ENCODE data around the gene SULT6B1. TPM values are rescaled to one million over a fixed set of nuclear protein-coding genes. Genes with fewer than 3 reads are reported as not detected.
"Not testable (repeated sequence)": the region's sequence is repeated elsewhere in the genome, so short reads cannot be mapped to it uniquely, and the experiment has no call there.

SULT6B1 gene
- total RNA-seq, 4 donors from 2014 or later: not detected

DNA sequence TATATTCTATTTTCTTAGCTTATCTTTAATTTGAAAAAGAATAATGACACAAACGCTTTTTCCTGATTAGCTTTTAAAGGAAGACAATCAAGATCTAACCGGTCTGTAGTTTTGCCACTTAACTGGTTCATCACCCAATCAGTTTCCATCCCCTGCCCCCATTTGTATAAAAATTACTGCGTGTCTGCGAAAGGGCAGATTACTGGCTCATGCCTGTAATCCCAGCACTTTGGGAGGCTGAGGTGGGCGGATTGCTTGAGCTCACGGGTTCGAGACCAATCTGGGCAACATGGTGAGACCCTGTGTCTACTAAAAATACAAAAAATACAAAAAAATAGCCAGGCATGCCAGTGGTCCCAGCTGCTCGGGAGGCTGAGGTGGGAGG is 10.2 kb upstream of the SULT6B1 start:
- H3K9me3 ChIP-seq: peaks cover 0 to 2% (median 0%) of the 10 kb centered on the region in 3 donors
- peaks cover 0 to 30% (median 0%) of the 10 kb centered on the region in 3 donors for H3K4me1 ChIP-seq
- H3K27ac ChIP-seq: no peak overlapping the region
- ATAC-seq: no peak
- peaks cover 0 to 42% of the 10 kb centered on the region in 2 donors for H3K36me3 ChIP-seq
- 91 to 93% methylated on average over 5 to 8 of the region's 8 CpGs for WGBS, 2 donors (ENCODE audit: low coverage in 1 of 2)
- TF ChIP-seq, protein P1, sequence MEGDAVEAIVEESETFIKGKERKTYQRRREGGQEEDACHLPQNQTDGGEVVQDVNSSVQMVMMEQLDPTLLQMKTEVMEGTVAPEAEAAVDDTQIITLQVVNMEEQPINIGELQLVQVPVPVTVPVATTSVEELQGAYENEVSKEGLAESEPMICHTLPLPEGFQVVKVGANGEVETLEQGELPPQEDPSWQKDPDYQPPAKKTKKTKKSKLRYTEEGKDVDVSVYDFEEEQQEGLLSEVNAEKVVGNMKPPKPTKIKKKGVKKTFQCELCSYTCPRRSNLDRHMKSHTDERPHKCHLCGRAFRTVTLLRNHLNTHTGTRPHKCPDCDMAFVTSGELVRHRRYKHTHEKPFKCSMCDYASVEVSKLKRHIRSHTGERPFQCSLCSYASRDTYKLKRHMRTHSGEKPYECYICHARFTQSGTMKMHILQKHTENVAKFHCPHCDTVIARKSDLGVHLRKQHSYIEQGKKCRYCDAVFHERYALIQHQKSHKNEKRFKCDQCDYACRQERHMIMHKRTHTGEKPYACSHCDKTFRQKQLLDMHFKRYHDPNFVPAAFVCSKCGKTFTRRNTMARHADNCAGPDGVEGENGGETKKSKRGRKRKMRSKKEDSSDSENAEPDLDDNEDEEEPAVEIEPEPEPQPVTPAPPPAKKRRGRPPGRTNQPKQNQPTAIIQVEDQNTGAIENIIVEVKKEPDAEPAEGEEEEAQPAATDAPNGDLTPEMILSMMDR (IDR thresholded peaks at IDR 0.05): no peak
- TF ChIP-seq POLR2A (IDR thresholded peaks at IDR 0.05) (no peak), POLR2AphosphoS5 (IDR thresholded peaks at IDR 0.05) (no peak), EP300 (IDR thresholded peaks at IDR 0.05) (no peak)
- H3K4me3 ChIP-seq: no peak overlapping the region
- no peaks in the 10 kb centered on the region for H3K27me3 ChIP-seq

DNA sequence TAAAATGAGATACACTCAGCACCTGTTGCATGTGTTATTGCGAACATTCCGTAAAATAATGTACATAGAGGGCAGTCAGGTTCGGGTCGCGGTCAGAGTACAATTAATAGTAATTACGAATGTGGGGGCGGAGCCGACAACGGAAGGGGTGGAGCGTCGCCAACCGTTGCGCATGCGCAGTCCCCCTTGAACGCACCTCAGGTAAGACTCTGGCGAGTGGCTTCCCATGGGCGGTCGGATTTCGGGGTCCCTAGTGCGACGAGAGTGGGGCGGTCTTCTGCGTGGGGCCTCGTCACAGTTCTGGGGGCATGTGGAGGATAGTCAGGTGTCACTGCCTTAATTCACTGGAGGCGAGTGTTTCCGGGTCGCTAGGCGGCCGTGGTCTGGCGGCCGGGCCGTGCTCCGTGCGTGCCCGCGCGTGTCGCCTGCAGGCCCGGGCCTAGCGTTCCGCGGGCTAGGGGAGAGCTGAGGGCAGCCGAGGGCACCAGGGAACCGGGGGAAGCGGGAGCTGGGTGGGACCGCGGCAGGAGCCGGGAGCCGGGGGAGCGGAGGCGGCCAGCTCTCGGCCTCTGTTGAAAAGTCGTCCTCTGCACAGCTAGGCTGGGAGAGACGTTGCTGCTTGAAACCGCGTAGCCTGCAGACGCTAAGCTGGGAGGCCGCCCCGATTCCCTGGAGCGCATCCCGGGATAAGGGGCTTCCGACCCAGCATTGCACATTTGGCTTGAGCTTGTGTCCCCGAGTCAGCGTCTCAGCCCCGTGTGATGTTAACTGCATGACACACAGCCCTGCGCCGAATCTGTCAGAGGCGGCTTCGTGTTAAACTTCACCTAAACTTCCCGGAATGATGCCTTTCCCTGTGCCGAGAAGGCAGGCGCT is 8.1 kb upstream of the SULT6B1 start, which contains the start of gene CEBPZOS:
CEBPZOS (plus strand) TSS at position 177 of the 876 bp plus-strand sequence. CDS start 3,209 bp downstream, outside the sequence.
- peaks cover 0 to 21% of the 10 kb centered on the region in 2 donors for H3K36me3 ChIP-seq
- H3K27me3 ChIP-seq: no peaks in the 10 kb centered on the region
- H3K27ac ChIP-seq: peak within 1 kb of the TSS; percentile 57 to 95 (median 92)
- peak; percentile 92 for ATAC-seq
- TF ChIP-seq EP300 (IDR thresholded peaks at IDR 0.05) (no peak), POLR2A (IDR thresholded peaks at IDR 0.05) (peak; percentile 47 to 48), POLR2AphosphoS5 (IDR thresholded peaks at IDR 0.05) (peak; percentile 88)
- TF ChIP-seq, protein P1 (IDR thresholded peaks at IDR 0.05): peak in 3 of 4 experiments; percentile 4 to 19 (median 19)
- peaks cover 0 to 30% (median 0%) of the 10 kb centered on the region in 3 donors for H3K4me1 ChIP-seq
- no peaks in the 10 kb centered on the region for H3K9me3 ChIP-seq
- peak within 1 kb of the TSS; percentile 87 to 91 for H3K4me3 ChIP-seq
- 1 to 6% methylated on average over 15 to 21 of the region's 72 CpGs for WGBS, 2 donors (ENCODE audit: low coverage in 1 of 2)

DNA sequence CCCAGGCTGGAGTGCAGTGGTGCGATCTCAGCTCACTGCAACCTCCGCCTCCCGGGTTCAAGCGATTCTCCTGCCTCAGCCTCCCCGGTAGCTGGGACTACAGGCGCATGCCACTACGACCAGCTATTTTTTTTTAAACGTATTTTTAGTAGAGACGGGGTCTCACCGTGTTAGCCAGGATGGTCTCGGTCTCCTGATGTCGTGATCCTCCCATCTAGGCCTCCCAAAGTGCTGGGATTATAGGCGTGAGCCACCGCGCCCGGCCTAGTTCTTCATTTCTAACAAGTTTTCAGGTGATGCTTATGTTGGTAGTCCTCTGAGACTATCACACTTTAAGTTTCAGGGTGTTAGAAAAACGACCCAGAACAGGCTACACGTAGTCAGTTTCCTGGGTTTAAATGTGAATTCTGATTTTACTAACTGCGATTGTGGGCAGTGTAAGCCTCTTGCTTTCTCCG is 7.4 kb upstream of the SULT6B1 start:
- peaks cover 0 to 14% of the 10 kb centered on the region in 2 donors for H3K36me3 ChIP-seq
- ATAC-seq: peak; percentile 15
- H3K27me3 ChIP-seq, H3K9me3 ChIP-seq: not testable (repeated sequence)
- H3K4me1 ChIP-seq: peaks cover 0 to 30% (median 0%) of the 10 kb centered on the region in 3 donors
- H3K27ac ChIP-seq: peak overlapping the region; percentile 57 to 95 (median 92)
- H3K4me3 ChIP-seq: peak overlapping the region; percentile 87 to 91
- 40 to 72% methylated on average over 4 to 12 of the region's 20 CpGs for WGBS, 2 donors (ENCODE audit: low coverage in 1 of 2)

DNA sequence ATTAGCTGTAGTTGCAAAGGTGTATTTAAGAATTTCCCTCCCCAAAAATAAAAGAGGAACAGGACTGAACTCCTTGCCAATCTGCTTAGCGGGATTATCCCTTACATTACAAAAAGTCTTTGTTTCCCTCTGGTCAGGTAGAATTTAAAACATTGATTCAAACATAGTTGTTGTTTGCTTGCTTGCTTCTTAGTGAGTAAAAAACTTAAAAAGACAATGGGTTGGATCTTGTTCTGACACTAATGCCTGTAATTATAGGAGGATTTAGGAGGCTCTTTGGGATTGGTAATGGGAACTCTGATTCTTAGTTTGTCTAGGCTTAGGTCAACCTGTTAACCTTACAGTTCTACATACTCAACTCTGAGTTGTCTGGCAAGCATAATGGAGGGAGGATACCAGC is 4.1 kb upstream of the SULT6B1 start:
- H3K4me1 ChIP-seq: peaks cover 0 to 13% (median 0%) of the 10 kb centered on the region in 3 donors
- no peaks in the 10 kb centered on the region for H3K36me3 ChIP-seq
- no peak overlapping the region for H3K27ac ChIP-seq
- TF ChIP-seq, protein P1 (IDR thresholded peaks at IDR 0.05): no peak
- TF ChIP-seq POLR2AphosphoS5 (IDR thresholded peaks at IDR 0.05) (no peak), EP300 (IDR thresholded peaks at IDR 0.05) (no peak), POLR2A (IDR thresholded peaks at IDR 0.05) (no peak)
- WGBS, 2 donors (ENCODE audit: low coverage in 1 of 2): 85 to 89% methylated on average over 1 of the region's 1 CpG
- no peak overlapping the region for H3K4me3 ChIP-seq
- ATAC-seq: no peak
- no peaks in the 10 kb centered on the region for H3K9me3 ChIP-seq
- no peaks in the 10 kb centered on the region for H3K27me3 ChIP-seq

DNA sequence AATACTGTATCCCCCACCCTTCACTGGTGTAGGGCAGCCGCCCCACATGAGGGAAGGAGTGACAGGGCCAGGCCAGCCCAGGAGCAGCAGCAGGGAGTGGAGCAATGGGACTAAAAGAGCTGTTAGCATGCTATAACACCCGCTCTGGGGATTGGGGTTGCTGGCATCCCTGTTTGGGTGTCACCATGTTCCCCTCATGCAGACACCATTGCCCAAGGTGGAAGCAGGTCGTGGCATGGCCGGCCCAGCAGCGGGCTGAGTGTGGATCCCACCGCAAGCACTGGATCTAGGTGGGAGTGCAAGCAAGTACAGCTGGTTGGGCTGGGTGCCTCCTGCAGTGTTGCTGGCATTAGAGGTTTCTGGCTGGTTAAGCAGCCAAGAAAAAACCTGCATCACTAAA is 3.3 kb upstream of the SULT6B1 start:
- Histone ChIP-seq H3K4me3 (no peak overlapping the region), H3K9me3 (no peaks in the 10 kb centered on the region), H3K27me3 (no peaks in the 10 kb centered on the region), H3K27ac (no peak overlapping the region), H3K4me1 (peaks cover 0 to 5% (median 0%) of the 10 kb centered on the region in 3 donors), H3K36me3 (no peaks in the 10 kb centered on the region)
- TF ChIP-seq POLR2AphosphoS5 (IDR thresholded peaks at IDR 0.05) (no peak), EP300 (IDR thresholded peaks at IDR 0.05) (no peak), POLR2A (IDR thresholded peaks at IDR 0.05) (no peak)
- TF ChIP-seq, protein P1 (IDR thresholded peaks at IDR 0.05): no peak
- WGBS, 2 donors (ENCODE audit: low coverage in 1 of 2): 86% methylated on average over 1 of the region's 6 CpGs; no CpG with 5 or more reads in 1 of the 2 donors
- ATAC-seq: no peak

Measured in gastroesophageal sphincter (tissue), 4 donors.